GM19328 (cell line): ENCODE results near the gene DPCD.

ENCODE experiments used
- ATAC-seq: cut with Tn5 transposase; IDR thresholded peaks from one replicate; pipeline ENCODE4 v1.9.1; 2021; ENCODE audit warnings: mild to moderate bottlenecking, moderate library complexity; ENCODE audit not compliant: unreplicated experiment

Gene DPCD

GRCh38 chr10:101653536-101653935 lies 65.4 kb downstream of the DPCD start:
- no peak for ATAC-seq

GRCh38 chr10:101655570-101655969 lies 67.4 kb downstream of the DPCD start:
- ATAC-seq = no peak

- ATAC-seq = no peak
Observed at GRCh38 chr10:101656890-101657289, 68.8 kb downstream of the DPCD start.

GRCh38 chr10:101658975-101659374 lies 70.9 kb downstream of the DPCD start:
- no peak for ATAC-seq
